Measurements from ENCODE around the gene CPLANE1. TPM values are rescaled to one million over a fixed set of nuclear protein-coding genes. Genes with fewer than 3 reads are reported as not detected.

Gene CPLANE1
- total RNA-seq, 4 donors from 2014 or later: 18.2 to 41.2 (median 26.4) TPM

GRCh38 chr5:37121465-37121864, 127.7 kb downstream of the CPLANE1 start:
- Histone ChIP-seq H3K27me3 (no peaks in the 10 kb centered on the region), H3K4me1 (no peaks in the 10 kb centered on the region), H3K36me3 (peaks cover 2 to 88% of the 10 kb centered on the region in 2 donors), H3K27ac (no peak overlapping the region), H3K9me3 (no peaks in the 10 kb centered on the region), H3K4me3 (no peak overlapping the region)
- ATAC-seq: no peak
- 64 to 71% methylated on average over 6 of the region's 6 CpGs for WGBS, 2 donors (ENCODE audit: low coverage in 1 of 2)
- TF ChIP-seq POLR2A (IDR thresholded peaks at IDR 0.05) (no peak), CTCF (IDR thresholded peaks at IDR 0.05) (no peak), POLR2AphosphoS5 (IDR thresholded peaks at IDR 0.05) (no peak), EP300 (IDR thresholded peaks at IDR 0.05) (no peak)

- Histone ChIP-seq H3K4me1 (no peaks in the 10 kb centered on the region), H3K4me3 (no peak overlapping the region), H3K36me3 (peaks cover 2 to 91% of the 10 kb centered on the region in 2 donors), H3K27ac (no peak overlapping the region), H3K9me3 (no peaks in the 10 kb centered on the region), H3K27me3 (no peaks in the 10 kb centered on the region)
- no peak for ATAC-seq
- no peak for TF ChIP-seq CTCF (IDR thresholded peaks at IDR 0.05)
- no peak for TF ChIP-seq EP300 (IDR thresholded peaks at IDR 0.05)
- no peak for TF ChIP-seq POLR2A (IDR thresholded peaks at IDR 0.05)
- no peak for TF ChIP-seq POLR2AphosphoS5 (IDR thresholded peaks at IDR 0.05)
- WGBS, 2 donors (ENCODE audit: low coverage in 1 of 2): 55 to 100% methylated on average over 1 of the region's 1 CpG
These were observed 128.1 kb downstream of the CPLANE1 start for GRCh38 chr5:37121027-37121426.

- H3K9me3 ChIP-seq: no peaks in the 10 kb centered on the region
- H3K4me1 ChIP-seq: no peaks in the 10 kb centered on the region
- ATAC-seq: no peak
- H3K27ac ChIP-seq: no peak overlapping the region
- peaks cover 2 to 91% of the 10 kb centered on the region in 2 donors for H3K36me3 ChIP-seq
- 90 to 96% methylated on average over 5 of the region's 5 CpGs for WGBS, 2 donors (ENCODE audit: low coverage in 1 of 2)
- no peak overlapping the region for H3K4me3 ChIP-seq
- no peaks in the 10 kb centered on the region for H3K27me3 ChIP-seq
- TF ChIP-seq CTCF (IDR thresholded peaks at IDR 0.05): no peak
These were observed 128.9 kb downstream of the CPLANE1 start for GRCh38 chr5:37120270-37120669.

- no peak for ATAC-seq
- Histone ChIP-seq H3K27ac (no peak overlapping the region), H3K4me1 (no peaks in the 10 kb centered on the region), H3K9me3 (no peaks in the 10 kb centered on the region), H3K4me3 (no peak overlapping the region), H3K36me3 (peaks cover under 1 to 100% of the 10 kb centered on the region in 2 donors), H3K27me3 (no peaks in the 10 kb centered on the region)
- TF ChIP-seq POLR2AphosphoS5 (IDR thresholded peaks at IDR 0.05): no peak
- TF ChIP-seq CTCF (IDR thresholded peaks at IDR 0.05): no peak
- 88% methylated on average over 3 of the region's 6 CpGs for WGBS, 2 donors (ENCODE audit: low coverage in 1 of 2)
These were observed 132.8 kb downstream of the CPLANE1 start for GRCh38 chr5:37116359-37116758.

- H3K27me3 ChIP-seq: no peaks in the 10 kb centered on the region
- H3K9me3 ChIP-seq: no peaks in the 10 kb centered on the region
- 87 to 94% methylated on average over 3 of the region's 3 CpGs for WGBS, 2 donors (ENCODE audit: low coverage in 1 of 2)
- no peak overlapping the region for H3K27ac ChIP-seq
- H3K4me1 ChIP-seq: no peaks in the 10 kb centered on the region
- no peak for TF ChIP-seq CTCF (IDR thresholded peaks at IDR 0.05)
- no peak for TF ChIP-seq EP300 (IDR thresholded peaks at IDR 0.05)
- ATAC-seq: no peak
- peaks cover 0 to 98% of the 10 kb centered on the region in 2 donors for H3K36me3 ChIP-seq
- no peak overlapping the region for H3K4me3 ChIP-seq
These were observed 136.7 kb downstream of the CPLANE1 start for GRCh38 chr5:37112383-37112991.
